H1 (cell line): Measurements from ENCODE around the gene WDR7. TPM values are rescaled to one million over a fixed set of nuclear protein-coding genes. Genes with fewer than 3 reads are reported as not detected.

Experiments
- CTCF ChIA-PET: fragments of 300-600 bp; sonication (Branson Sonifier 250); formaldehyde crosslinking; loops from one replicate; lab custom pipeline; 2021; ENCODE audit not compliant: partially characterized antibody; lab: Charles Lee
- POLR2A ChIA-PET: fragments of 300-600 bp; sonication (Branson Sonifier 250); formaldehyde crosslinking; loops from one replicate; lab custom pipeline; 2021; ENCODE audit warnings: inconsistent platforms; ENCODE audit not compliant: partially characterized antibody; lab: Charles Lee
- DNase-seq, 2 experiments: peaks; one replicate each; pipeline versions ENCODE4 v3.0.0 to v3.0.0-alpha.2; 2010 to 2022; ENCODE audit warnings: low spot score in 2 of 2, low read depth in 1 of 2, mixed read lengths in 1 of 2
- FAIRE-seq: peaks from 2 replicates; lab custom pipeline; 2011; peaks lifted over from hg19 to GRCh38; lab: Jason Lieb, UNC
- H2AFZ ChIP-seq: 2 replicates; pipeline ENCODE4 v1.8.1; 2012; ENCODE audit warnings: low read length, inconsistent platforms
- H2AK5ac ChIP-seq: 2 replicates; pipeline ENCODE4 v1.6.1; 2013; ENCODE audit warnings: low read depth, low read length
- H2BK120ac ChIP-seq: replicated peaks from 2 replicates; pipeline ENCODE3; 2013; ENCODE audit warnings: low read depth, low read length, inconsistent platforms
- H2BK12ac ChIP-seq: 2 replicates; pipeline ENCODE4 v1.6.1; 2013; ENCODE audit warnings: low read depth, low read length
- H2BK15ac ChIP-seq: 2 replicates; pipeline ENCODE4 v1.6.1; 2013; ENCODE audit warnings: low read length
- H2BK20ac ChIP-seq: 2 replicates; pipeline ENCODE4 v1.6.1; 2013; ENCODE audit warnings: low read length
- H2BK5ac ChIP-seq: 2 replicates; pipeline ENCODE4 v1.6.1; 2013; ENCODE audit warnings: low read depth, low read length
- H3K14ac ChIP-seq: 2 replicates; pipeline ENCODE4 v1.6.1; 2013; ENCODE audit warnings: inconsistent platforms; ENCODE audit not compliant: insufficient read length
- H3K18ac ChIP-seq: 2 replicates; pipeline ENCODE4 v1.6.1; 2013; ENCODE audit warnings: low read length; ENCODE audit errors: extremely low read depth
- H3K23ac ChIP-seq: 2 replicates; pipeline ENCODE4 v1.6.1; 2013; ENCODE audit warnings: inconsistent platforms; ENCODE audit not compliant: insufficient read length
- H3K23me2 ChIP-seq: 2 replicates; pipeline ENCODE4 v1.6.1; 2013; ENCODE audit warnings: low read depth, low read length
- H3K27ac ChIP-seq: 2 replicates; pipeline ENCODE4 v1.6.1; 2011; ENCODE audit warnings: low read depth, low read length, inconsistent platforms
- H3K27me3 ChIP-seq, 4 experiments: replicated peaks in 1 of 4; 1 replicate in 1 of 4; 2 replicates in 3 of 4; pipeline versions ENCODE4 v1.6.1 to v1.8.1; 2011 to 2013; ENCODE audit warnings: low read length in 3 of 4, mild to moderate bottlenecking in 3 of 4, inconsistent platforms in 2 of 4, mixed read lengths in 2 of 4, moderate library complexity in 1 of 4; ENCODE audit not compliant: control insufficient read depth in 3 of 4, insufficient read depth in 3 of 4; ENCODE audit errors: extremely low read depth in 1 of 4
- H3K36me3 ChIP-seq, 4 experiments: 2 replicates each; pipeline versions ENCODE4 v1.6.1 to v1.8.1; 2011 to 2013; ENCODE audit warnings: mild to moderate bottlenecking in 4 of 4, low read length in 3 of 4, moderate library complexity in 2 of 4, control low read depth in 1 of 4, inconsistent platforms in 1 of 4; ENCODE audit not compliant: insufficient read depth in 4 of 4, control insufficient read depth in 2 of 4
- H3K4ac ChIP-seq: replicated peaks from 2 replicates; pipeline ENCODE3; 2013; ENCODE audit warnings: low read length, low read depth, mixed read lengths, inconsistent platforms; ENCODE audit not compliant: insufficient read length
- H3K4me1 ChIP-seq, 4 experiments: replicated peaks in 1 of 4; 1 replicate in 1 of 4; 2 replicates in 3 of 4; pipeline versions ENCODE4 v1.6.1 to v1.8.1; 2011 to 2013; ENCODE audit warnings: low read length in 3 of 4, inconsistent platforms in 2 of 4, mixed read lengths in 1 of 4; ENCODE audit not compliant: insufficient read depth in 4 of 4, control insufficient read depth in 3 of 4
- H3K4me2 ChIP-seq, 2 experiments: 2 replicates each; pipeline versions ENCODE4 v1.6.1 to v1.8.1; 2011 to 2013; ENCODE audit warnings: low read depth in 2 of 2, low read length in 2 of 2, control low read depth in 1 of 2, inconsistent platforms in 1 of 2, mild to moderate bottlenecking in 1 of 2; ENCODE audit not compliant: insufficient read depth in 1 of 2
- H3K4me3 ChIP-seq, 4 experiments: fragments of 200-600, 300-600 bp in 1 of 4; sonication (generic), shearing (Covaris generic), sonication (Bioruptor Twin) in 1 of 4; 2 replicates each; pipeline versions ENCODE4 v1.5.1 to v1.8.1; 2011 to 2016; ENCODE audit warnings: low read length in 4 of 4, low read depth in 3 of 4, control low read depth in 2 of 4, inconsistent platforms in 2 of 4, mild to moderate bottlenecking in 2 of 4, mixed read lengths in 1 of 4, moderate library complexity in 1 of 4; ENCODE audit not compliant: insufficient read depth in 2 of 4; ENCODE audit errors: extremely low read depth in 1 of 4
- H3K56ac ChIP-seq: replicated peaks from 2 replicates; pipeline ENCODE3; 2013; ENCODE audit warnings: low read depth, mild to moderate bottlenecking, mixed read lengths, low read length, inconsistent platforms; ENCODE audit not compliant: insufficient read length
- H3K79me1 ChIP-seq: 2 replicates; pipeline ENCODE4 v1.6.1; 2013; ENCODE audit warnings: low read depth, low read length, control low read depth
- H3K79me2 ChIP-seq, 2 experiments: 2 replicates each; pipeline versions ENCODE4 v1.6.1 to v1.8.1; 2012 to 2013; ENCODE audit warnings: low read length in 2 of 2, mild to moderate bottlenecking in 2 of 2, inconsistent platforms in 1 of 2; ENCODE audit not compliant: insufficient read depth in 2 of 2, control insufficient read depth in 1 of 2
- H3K9ac ChIP-seq, 4 experiments: replicated peaks in 1 of 4; 1 replicate in 1 of 4; 2 replicates in 3 of 4; pipeline versions ENCODE4 v1.6.1 to v1.8.1; 2011 to 2013; ENCODE audit warnings: low read depth in 3 of 4, low read length in 3 of 4, control low read depth in 2 of 4, mild to moderate bottlenecking in 2 of 4, moderate library complexity in 2 of 4, inconsistent platforms in 1 of 4; ENCODE audit errors: extremely low read depth in 1 of 4
- H3K9me3 ChIP-seq, 2 experiments: 2 replicates each; pipeline versions ENCODE4 v1.6.1 to v1.8.1; 2012 to 2013; ENCODE audit warnings: mild to moderate bottlenecking in 2 of 2, moderate library complexity in 2 of 2, control low read depth in 1 of 2, inconsistent platforms in 1 of 2, low read depth in 1 of 2, low read length in 1 of 2, mixed read lengths in 1 of 2; ENCODE audit not compliant: insufficient read depth in 2 of 2
- H4K20me1 ChIP-seq, 2 experiments: replicated peaks in 1 of 2; 2 replicates each; pipeline versions ENCODE3 to v1.8.1; 2011 to 2013; ENCODE audit warnings: inconsistent platforms in 2 of 2, low read length in 2 of 2, mild to moderate bottlenecking in 1 of 2; ENCODE audit not compliant: insufficient read depth in 2 of 2, control insufficient read depth in 1 of 2
- H4K5ac ChIP-seq: 2 replicates; pipeline ENCODE4 v1.6.1; 2013; ENCODE audit warnings: low read length, low read depth, mixed read lengths, inconsistent platforms; ENCODE audit not compliant: insufficient read length
- H4K8ac ChIP-seq: 2 replicates; pipeline ENCODE4 v1.8.0; 2013; ENCODE audit warnings: mild to moderate bottlenecking, moderate library complexity, low read length, inconsistent platforms; ENCODE audit not compliant: insufficient read depth; ENCODE audit errors: extremely low read depth
- H4K91ac ChIP-seq: replicated peaks from 2 replicates; pipeline ENCODE3; 2013; ENCODE audit warnings: low read length, mixed read lengths, inconsistent platforms; ENCODE audit not compliant: insufficient read length
- ATF3 ChIP-seq: IDR thresholded peaks from 2 replicates; pipeline ENCODE4 v1.6.1; 2011; ENCODE audit warnings: low read depth, mild to moderate bottlenecking, low read length; ENCODE audit not compliant: insufficient read depth
- FOSL1 ChIP-seq: IDR thresholded peaks from 2 replicates; pipeline ENCODE4 v1.6.1; 2011; ENCODE audit warnings: mild to moderate bottlenecking, low read depth, low read length, moderate library complexity; ENCODE audit not compliant: insufficient read depth
- HDAC2 ChIP-seq, 2 experiments: fragments of 300-600 bp in 1 of 2; sonication (generic) in 1 of 2; IDR thresholded peaks; 2 replicates each; pipeline ENCODE4 v1.6.1; 2011 to 2012; ENCODE audit warnings: low read depth in 2 of 2, low read length in 2 of 2, mild to moderate bottlenecking in 2 of 2, moderate library complexity in 2 of 2, borderline replicate concordance in 1 of 2, inconsistent platforms in 1 of 2
- JUN ChIP-seq: IDR thresholded peaks from 2 replicates; pipeline ENCODE4 v1.6.1; 2011; ENCODE audit warnings: low read depth, mild to moderate bottlenecking, improper control_type of control experiment, low read length
- SUZ12 ChIP-seq: fragments of 200-600 bp; sonication (generic); IDR thresholded peaks from 2 replicates; pipeline ENCODE4 v1.6.1; 2012; ENCODE audit warnings: mild to moderate bottlenecking, inconsistent platforms, low read length, moderate library complexity, mixed read lengths
- TAF1 ChIP-seq: IDR thresholded peaks from 2 replicates; pipeline ENCODE4 v1.6.1; 2011; ENCODE audit warnings: mild to moderate bottlenecking, low read depth, low read length
- TAF7 ChIP-seq: optimal IDR thresholded peaks from 2 replicates; pipeline ENCODE3; 2011; ENCODE audit warnings: low read depth, mild to moderate bottlenecking, inconsistent platforms, low read length, moderate library complexity, borderline replicate concordance
- TCF12 ChIP-seq: IDR thresholded peaks from 2 replicates; pipeline ENCODE4 v1.6.1; 2011; ENCODE audit warnings: low read depth, mild to moderate bottlenecking, low read length
- WGBS, 2 experiments: shearing (Covaris generic) in 1 of 2; methylation state at CpG; one replicate each; pipeline versions ENCODE4 v1.1.6 to v1.1.7; 2013 to 2015; ENCODE audit warnings: low lambda C conversion rate in 2 of 2, mixed read lengths in 2 of 2, inconsistent platforms in 1 of 2, low coverage in 1 of 2, missing lambda C conversion rate in 1 of 2; ENCODE audit not compliant: insufficient replicate concordance in 2 of 2, insufficient coverage in 1 of 2, insufficient read length in 1 of 2; ENCODE audit errors: extremely low coverage in 1 of 2, missing lambda C conversion rate in 1 of 2; 5-methylcytosine and 5-hydroxymethylcytosine counted together
- polyA plus RNA-seq, 7 experiments: library from polyadenylated mRNA; depleted of rRNA in 3 of 7; stranded (reverse) in 5 of 7; unstranded in 2 of 7; fragments of >200 nt in 5 of 7; fragments of 200-250 nt in 2 of 7; gene quantifications; 1 replicate in 5 of 7; 2 replicates in 1 of 7; 4 replicates in 1 of 7; pipeline versions ENCODE4 v1.2.1 to v1.2.3, GENCODE V29; 2011 to 2013; ENCODE audit warnings: missing spikeins in 2 of 7, mixed read lengths in 2 of 7
- total RNA-seq: library from RNA; stranded (reverse); fragmentation: NEBNext Ultra II Directional; extraction: Animal tissue kit (Norgen Biotek cat#: 25700); gene quantifications from 2 replicates; pipeline ENCODE4 v1.2.1, GENCODE V29; 2021
- TF ChIP-seq, protein P1 (sequence below), 3 experiments: IDR thresholded peaks; 1 replicate in 2 of 3; 2 replicates in 1 of 3; pipeline versions ENCODE4 v1.5.1 to v1.6.1; 2011; ENCODE audit warnings: low read length in 3 of 3, mild to moderate bottlenecking in 3 of 3, inconsistent platforms in 2 of 3, low read depth in 1 of 3, moderate library complexity in 1 of 3; ENCODE audit not compliant: insufficient read depth in 1 of 3; ENCODE audit errors: control extremely low read depth in 1 of 3

WDR7 gene
- total and polyA plus RNA-seq, 2 of the 8 experiments (the other 6 are each of a cell fraction or from before 2014, with no cell fraction given), result 5.5 to 15.2 TPM

DNA sequence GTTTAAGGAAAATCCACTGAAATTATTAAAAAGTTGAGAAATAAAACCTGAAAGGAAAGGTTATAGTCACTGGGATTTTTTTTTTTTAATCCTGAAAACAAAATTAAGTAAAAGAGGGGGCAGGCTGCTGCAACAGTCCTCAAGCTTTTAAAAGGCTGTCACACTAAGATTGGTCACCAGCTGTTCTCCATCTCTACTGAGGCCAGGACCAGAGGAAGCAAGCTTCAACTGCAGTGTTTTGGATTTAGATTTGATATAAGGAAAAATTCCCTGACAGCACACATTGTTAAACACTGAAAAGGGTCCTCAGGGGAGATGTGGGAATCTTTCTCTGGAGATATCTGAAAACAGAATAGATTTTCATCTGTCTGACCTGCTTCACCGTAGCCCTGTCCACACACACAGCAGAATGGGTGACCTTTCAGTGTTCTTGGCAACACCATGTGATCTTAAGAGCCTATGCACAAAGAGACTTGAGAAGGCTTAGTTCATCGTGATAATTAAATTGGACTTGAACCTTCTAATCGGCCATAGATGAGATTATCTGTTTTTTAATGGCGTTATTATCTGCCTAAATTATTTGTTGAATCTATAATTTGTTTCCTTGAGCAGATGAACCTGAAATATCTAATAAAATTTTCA, 363.7 kb downstream of the WDR7 start:
- H3K4me2 ChIP-seq, result no peak overlapping the region
- no peak overlapping the region for H2BK12ac ChIP-seq
- no peak overlapping the region for H3K4me3 ChIP-seq
- no peak overlapping the region for H4K5ac ChIP-seq
- H2BK15ac ChIP-seq, result no peak overlapping the region
- no peaks in the 10 kb centered on the region for H3K79me1 ChIP-seq
- no peak overlapping the region for H3K18ac ChIP-seq
- no peaks in the 10 kb centered on the region for H4K20me1 ChIP-seq
- H3K56ac ChIP-seq, result no peak overlapping the region
- H2AK5ac ChIP-seq, result no peak overlapping the region
- H2BK20ac ChIP-seq, result no peak overlapping the region
- H3K79me2 ChIP-seq, result no peaks in the 10 kb centered on the region
- H3K4me1 ChIP-seq, result peaks cover 0 to 8% (median 5%) of the 10 kb centered on the region in 4 experiments; a peak in 3 of 7 replicates
- H3K14ac ChIP-seq, result no peak overlapping the region
- no peak overlapping the region for H4K91ac ChIP-seq
- H3K36me3 ChIP-seq, result no peaks in the 10 kb centered on the region
- no peak for FAIRE-seq
- H4K8ac ChIP-seq, result no peak overlapping the region
- no peak overlapping the region for H2AFZ ChIP-seq
- no peak overlapping the region for H2BK5ac ChIP-seq
- DNase-seq, result no peak
- no peak overlapping the region for H2BK120ac ChIP-seq
- H3K23ac ChIP-seq, result no peak overlapping the region
- H3K4ac ChIP-seq, result no peak overlapping the region
- no peak for TF ChIP-seq TAF7
- TF ChIP-seq HDAC2 (IDR thresholded peaks at IDR 0.05; ENCODE audit: borderline replicate concordance in 1 of 2, low read depth in 2 of 2, low read length in 2 of 2), result no peak
- TF ChIP-seq JUN, result no peak
- no peak for TF ChIP-seq TCF12
- TF ChIP-seq FOSL1, result no peak
- TF ChIP-seq ATF3, result no peak
- TF ChIP-seq TAF1, result no peak
- TF ChIP-seq SUZ12, result no peak
- TF ChIP-seq, protein P1, sequence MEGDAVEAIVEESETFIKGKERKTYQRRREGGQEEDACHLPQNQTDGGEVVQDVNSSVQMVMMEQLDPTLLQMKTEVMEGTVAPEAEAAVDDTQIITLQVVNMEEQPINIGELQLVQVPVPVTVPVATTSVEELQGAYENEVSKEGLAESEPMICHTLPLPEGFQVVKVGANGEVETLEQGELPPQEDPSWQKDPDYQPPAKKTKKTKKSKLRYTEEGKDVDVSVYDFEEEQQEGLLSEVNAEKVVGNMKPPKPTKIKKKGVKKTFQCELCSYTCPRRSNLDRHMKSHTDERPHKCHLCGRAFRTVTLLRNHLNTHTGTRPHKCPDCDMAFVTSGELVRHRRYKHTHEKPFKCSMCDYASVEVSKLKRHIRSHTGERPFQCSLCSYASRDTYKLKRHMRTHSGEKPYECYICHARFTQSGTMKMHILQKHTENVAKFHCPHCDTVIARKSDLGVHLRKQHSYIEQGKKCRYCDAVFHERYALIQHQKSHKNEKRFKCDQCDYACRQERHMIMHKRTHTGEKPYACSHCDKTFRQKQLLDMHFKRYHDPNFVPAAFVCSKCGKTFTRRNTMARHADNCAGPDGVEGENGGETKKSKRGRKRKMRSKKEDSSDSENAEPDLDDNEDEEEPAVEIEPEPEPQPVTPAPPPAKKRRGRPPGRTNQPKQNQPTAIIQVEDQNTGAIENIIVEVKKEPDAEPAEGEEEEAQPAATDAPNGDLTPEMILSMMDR (IDR thresholded peaks at IDR 0.05; ENCODE audit: control extremely low read depth in 1 of 3, insufficient read depth in 1 of 3, low read depth in 1 of 3, low read length in 3 of 3), result no peak
- no peaks in the 10 kb centered on the region for H3K27me3 ChIP-seq
- POLR2A ChIA-PET, result no interaction called here
- CTCF ChIA-PET, result interaction anchor here (0.7 kb wide), 2 partner anchors 15 to 222 kb away, joined by 3 to 4 read pairs; no protein-coding TSS in a partner anchor
- no peak overlapping the region for H3K27ac ChIP-seq
- no peaks in the 10 kb centered on the region for H3K9me3 ChIP-seq
- no peak overlapping the region for H3K9ac ChIP-seq
- no peaks in the 10 kb centered on the region for H3K23me2 ChIP-seq
- 68% methylated on average over 4 of the region's 4 CpGs; no CpG with 5 or more reads in 1 of the 2 experiments for WGBS, 2 experiments
